ENCODE results near the gene VPS45.
A peak's percentile ranks its signal among the peaks of the same experiment; 100 is the strongest.
"Not testable (repeated sequence)": the region's sequence is repeated elsewhere in the genome, so short reads cannot be mapped to it uniquely, and the experiment has no call there.

The VPS45 gene, protein sequence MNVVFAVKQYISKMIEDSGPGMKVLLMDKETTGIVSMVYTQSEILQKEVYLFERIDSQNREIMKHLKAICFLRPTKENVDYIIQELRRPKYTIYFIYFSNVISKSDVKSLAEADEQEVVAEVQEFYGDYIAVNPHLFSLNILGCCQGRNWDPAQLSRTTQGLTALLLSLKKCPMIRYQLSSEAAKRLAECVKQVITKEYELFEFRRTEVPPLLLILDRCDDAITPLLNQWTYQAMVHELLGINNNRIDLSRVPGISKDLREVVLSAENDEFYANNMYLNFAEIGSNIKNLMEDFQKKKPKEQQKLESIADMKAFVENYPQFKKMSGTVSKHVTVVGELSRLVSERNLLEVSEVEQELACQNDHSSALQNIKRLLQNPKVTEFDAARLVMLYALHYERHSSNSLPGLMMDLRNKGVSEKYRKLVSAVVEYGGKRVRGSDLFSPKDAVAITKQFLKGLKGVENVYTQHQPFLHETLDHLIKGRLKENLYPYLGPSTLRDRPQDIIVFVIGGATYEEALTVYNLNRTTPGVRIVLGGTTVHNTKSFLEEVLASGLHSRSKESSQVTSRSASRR

DNA sequence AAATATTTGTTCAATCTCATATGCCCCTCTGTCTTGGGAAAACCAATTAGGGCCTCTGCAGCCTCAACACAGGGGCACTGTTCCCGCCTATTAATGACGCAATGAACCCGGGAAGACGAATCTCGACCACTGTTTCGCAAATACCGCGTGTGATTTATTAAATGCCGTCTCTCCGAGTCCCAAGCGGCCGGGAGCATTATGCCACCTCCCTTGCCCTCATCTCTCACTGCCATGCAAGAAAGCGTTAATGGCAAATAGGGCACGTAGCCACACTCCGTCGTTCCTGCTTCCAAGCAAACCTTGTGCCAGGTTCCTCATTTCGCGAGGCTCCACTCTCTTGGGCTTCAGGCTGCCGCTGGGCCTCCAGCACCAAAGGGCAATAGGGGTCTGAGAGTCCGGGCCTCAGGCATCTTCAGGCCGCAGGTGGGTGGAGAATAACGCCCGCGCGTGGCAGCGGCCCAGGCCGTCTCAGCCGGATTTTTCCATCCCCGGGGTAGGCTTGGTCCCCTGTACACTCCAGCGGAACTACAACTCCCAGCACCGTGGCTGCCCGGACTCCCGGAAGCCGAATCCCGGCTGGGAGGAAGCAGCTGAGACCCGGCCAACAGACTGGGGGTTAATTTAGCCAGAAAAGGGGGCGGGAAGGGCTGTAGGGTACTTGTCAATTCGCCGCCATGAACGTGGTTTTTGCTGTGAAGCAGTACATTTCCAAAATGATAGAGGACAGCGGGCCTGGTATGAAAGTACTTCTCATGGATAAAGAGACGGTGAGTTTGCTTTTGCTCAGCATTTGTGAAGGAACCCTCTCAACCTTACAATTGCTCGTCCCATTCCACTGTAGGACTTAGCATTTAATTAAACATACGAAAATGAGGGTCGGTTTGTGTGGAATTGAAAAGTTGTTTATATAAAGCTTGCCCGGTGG lies at the start of gene VPS45:
VPS45 (plus strand) TSS at position 593 of the 925 bp plus-strand sequence; CDS start at position 675, 82 bp downstream.
- peak; percentile 59 to 61 for DNase-seq (ENCODE audit: low read depth in 2 of 2)

DNA sequence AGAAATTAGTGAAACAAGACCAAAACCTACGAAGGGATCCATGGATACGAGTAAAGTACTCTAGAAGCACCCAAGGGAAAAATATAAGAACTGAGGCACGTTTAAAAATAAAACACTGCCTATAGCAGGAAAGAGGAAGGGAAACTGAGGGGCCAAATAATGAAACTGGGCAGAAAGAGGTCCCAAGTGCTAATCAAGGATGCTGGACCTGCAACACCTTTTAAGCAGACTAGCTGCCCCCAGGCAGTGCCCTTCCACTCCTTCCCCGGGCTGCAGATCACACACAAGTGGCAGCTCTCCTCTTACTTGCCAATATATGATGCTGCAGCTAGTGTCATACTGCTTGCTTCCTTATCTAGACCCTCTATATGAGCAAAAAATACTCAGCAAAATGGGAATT lies 49.4 kb upstream of the VPS45 start:
- no peak for DNase-seq (ENCODE audit: low read depth in 2 of 2)

DNA sequence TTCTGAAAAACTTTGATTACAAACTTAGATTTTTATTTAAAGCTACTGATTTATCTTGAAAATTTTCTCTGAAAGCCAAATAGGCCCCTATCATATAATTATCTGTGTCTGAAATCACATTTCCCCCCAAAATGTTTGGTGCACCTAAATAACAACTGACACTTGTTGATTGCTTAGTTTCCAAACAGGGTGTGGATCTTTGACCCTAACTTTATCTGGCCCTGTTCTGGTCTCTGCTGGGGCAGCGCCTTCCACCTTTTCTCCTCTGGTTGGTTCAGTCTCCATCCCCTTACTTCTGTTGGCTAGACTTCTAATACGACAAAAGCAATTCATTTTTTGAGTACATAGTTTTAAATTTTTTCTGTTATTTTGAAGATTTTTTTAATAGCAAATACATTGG lies 46.9 kb upstream of the VPS45 start:
- DNase-seq (ENCODE audit: low read depth in 2 of 2) = no peak

DNA sequence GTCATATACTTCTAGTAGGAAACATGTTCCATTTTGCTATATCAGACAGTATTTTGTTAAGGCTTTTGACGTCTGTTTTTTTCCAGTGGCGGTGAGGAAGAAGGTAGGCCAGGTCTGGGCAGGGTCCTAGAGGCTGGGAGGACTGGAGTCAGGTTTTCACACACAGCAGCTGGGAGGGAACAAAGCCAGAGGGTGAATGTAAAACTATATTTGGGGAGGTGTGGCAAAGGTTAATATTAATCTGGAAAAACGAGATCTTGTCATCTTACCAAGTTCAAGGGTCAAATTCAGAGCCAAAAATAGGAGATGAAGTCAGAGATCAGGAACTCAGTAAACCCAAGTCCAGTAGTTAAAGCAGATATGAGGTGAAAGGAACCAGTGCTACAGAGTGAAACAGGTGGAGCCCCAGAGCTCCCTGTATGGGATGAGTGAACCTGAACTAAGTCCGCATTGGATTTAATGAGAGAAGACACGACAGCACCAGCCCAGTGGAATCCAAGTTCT lies 46.3 kb upstream of the VPS45 start:
- no peak for DNase-seq (ENCODE audit: low read depth in 2 of 2)

DNA sequence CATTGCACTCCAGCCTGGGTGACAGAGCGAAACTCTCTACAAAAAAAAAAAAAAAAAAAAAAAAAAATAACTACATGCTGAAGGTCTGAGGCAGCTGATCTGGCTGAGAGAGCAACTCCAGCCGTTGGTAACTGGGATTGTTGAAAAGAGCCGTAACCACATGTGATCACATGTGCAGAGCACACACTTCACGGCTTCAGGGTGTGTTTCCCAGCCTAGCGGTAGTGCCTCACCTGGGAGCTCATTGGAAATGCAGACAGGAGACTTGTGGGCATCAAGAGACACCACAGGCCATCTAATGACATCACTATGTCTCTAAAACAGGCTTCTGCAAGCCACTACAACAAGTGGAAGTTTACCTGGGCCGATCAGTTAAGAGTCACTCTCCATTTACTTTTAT lies 45.2 kb upstream of the VPS45 start:
- no peak for DNase-seq (ENCODE audit: low read depth in 2 of 2)

DNA sequence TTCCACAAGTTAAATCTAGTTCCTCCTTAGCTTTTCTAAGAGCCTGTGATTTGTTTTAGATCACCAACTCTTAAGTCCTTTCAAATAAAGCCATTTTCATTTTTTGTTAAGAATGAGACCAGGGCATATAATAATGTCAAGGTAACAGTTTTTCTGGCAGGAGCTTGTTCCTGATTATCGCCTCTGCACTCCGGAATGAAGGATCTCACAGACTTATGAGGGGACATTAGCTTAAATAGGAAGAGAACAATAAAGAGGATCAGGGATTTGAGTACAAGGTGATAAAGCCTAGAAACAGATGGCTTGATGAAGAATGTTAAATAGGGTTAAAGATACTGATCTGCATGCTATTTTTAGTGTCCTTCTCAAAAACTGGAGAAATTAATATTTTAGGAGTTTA lies 43.4 kb upstream of the VPS45 start:
- no peak for DNase-seq (ENCODE audit: low read depth in 2 of 2)

DNA sequence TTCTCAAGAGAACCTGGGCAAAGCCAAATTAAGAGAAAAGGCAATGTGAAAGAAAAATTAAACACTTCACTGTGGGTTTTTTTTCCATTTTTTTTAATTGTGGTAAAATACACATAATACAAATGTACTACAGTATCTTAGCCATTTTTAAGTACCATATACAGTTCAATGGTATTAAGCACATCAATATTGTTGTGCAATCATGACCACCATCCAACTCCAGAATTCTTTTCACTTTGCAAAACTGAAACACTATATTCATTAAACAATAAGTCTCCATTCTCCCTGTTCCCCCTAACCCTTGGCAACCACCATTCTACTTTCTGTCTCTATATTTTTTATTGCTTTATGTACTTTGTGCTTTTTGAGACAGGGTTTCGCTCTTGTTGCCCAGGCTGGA lies 39.3 kb upstream of the VPS45 start:
- no peak for DNase-seq (ENCODE audit: low read depth in 2 of 2)

DNA sequence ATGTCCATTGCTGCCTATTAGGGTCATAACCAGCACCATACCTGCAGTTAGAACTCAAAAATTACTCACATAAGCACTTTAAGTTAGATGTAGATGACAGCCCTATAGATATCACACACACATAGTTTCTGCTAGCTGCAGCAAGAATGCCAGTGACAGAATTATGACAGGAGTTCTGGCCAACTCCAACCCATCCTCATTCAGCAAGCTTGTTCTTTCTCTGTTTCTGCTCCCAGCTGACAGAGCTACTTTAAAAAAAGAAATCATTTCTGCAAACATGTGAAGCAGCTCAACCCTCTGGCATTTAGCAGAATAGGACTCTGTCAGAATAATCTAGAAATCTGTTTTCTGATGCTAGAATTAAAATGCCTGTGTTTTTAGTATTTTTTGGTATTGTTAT lies 33.2 kb upstream of the VPS45 start:
- no peak for DNase-seq (ENCODE audit: low read depth in 2 of 2)

DNA sequence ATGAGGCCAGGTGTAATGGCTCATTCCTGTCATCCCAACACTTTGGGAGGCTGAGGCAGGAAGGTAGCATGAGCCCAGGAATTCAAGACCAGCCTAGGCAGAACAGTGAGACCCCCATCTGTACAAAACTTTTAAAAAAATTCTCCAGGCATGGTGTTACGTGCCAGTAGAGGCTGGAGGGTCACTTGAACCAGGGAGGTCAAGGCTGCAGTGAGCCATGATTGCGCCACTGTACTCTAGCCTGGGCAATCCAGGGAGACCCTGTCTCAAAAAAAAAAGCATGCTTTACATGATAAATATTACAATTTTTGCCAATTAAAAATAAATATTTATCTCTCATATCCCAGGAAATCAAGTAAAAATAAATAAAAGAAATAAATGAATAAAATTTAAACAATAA lies 17.6 kb upstream of the VPS45 start:
- DNase-seq (ENCODE audit: low read depth in 2 of 2) = no peak

DNA sequence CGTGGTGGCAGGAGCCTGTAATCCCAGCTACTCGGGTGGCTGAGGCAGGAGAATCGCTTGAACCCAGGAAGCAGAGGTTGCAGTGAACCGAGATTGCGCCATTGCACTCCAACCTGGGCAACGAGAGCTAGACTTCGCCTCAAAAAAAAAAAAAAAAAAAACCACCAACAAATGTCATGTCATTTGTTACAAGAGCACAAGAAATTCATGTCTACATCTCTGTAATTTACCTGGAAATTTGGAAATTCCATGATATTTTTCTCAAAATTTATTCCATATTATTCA lies 16.5 kb upstream of the VPS45 start:
- no peak for DNase-seq (ENCODE audit: low read depth in 2 of 2)

DNA sequence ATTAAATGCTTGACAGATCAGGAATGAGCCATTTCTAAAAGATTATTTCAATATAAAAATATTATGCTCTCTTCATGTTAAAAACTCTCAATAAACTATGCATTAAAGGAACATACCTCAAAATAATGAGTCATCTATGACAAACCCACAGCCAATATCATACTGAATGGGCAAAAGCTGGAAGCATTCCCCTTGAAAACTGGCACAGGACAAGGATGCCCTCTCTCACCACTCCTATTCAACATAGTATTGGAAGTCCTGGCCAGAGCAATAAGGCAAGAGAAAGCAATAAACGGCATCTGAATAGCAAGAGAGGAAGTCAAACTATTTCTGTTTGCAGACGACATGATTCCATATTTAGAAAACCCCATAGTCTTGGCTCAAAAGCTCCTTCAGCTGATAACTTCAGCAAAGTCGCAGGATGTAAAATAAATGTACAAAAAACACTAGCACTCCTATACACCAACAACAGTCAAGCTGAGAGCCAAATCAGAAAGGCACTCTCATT lies 15.6 kb upstream of the VPS45 start:
- not testable (repeated sequence) for DNase-seq (ENCODE audit: low read depth in 2 of 2)

DNA sequence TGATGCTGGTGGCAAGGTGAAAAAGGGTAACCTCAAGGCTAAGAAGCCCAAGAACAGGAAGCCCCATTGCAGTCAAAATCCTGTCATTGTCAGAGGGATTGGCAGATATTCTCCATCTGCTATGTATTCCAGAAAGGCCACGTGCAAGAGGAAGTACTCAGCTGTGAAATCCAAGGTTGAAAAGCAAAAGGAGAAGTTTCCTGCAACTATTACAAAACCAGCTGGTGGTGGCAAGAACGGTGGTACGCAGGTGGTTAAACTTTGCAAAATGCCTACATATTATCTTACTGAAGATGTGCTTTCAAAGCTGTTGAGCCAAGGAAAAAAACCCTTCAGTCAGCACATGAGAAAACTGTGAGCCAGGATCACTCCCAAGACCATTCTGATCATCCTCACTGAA lies 13.7 kb upstream of the VPS45 start:
- DNase-seq (ENCODE audit: low read depth in 2 of 2) = no peak

DNA sequence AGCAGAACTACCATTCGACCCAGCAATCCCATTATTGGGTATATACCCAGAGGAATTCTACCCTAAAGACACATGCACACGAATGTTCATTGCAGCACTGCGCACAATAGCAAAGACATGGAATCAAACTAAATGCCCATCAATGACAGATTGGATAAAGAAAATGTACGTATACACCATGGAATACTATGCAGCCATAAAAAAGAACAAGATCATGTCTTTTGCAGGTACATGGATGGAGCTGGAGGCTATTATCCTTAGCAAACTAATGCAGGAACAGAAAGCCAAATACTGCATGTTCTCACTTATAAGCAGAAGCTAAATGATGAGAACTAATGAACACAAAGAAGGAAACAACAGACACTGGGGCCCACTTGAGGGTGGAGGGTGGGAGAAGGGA lies 12.1 kb upstream of the VPS45 start:
- DNase-seq (ENCODE audit: low read depth in 2 of 2) = not testable (repeated sequence)

DNA sequence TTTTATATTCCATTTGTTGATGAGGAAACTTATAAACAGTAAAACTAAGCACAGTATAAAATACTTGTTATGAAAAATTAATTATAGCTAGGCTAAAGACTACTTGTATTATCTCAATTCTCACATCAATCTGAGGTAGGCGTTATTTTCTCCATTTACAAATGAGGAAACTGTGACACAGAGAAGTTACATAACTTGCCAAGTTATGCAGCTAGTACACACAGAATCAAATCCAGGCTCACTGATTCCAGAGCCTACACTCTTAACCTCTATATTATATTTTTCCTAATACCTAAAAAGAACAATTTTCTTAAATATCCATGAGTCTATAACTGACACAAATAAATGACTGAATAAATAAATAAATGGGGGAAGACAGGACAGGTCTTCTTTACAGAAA lies 11.2 kb upstream of the VPS45 start:
- DNase-seq (ENCODE audit: low read depth in 2 of 2) = no peak

DNA sequence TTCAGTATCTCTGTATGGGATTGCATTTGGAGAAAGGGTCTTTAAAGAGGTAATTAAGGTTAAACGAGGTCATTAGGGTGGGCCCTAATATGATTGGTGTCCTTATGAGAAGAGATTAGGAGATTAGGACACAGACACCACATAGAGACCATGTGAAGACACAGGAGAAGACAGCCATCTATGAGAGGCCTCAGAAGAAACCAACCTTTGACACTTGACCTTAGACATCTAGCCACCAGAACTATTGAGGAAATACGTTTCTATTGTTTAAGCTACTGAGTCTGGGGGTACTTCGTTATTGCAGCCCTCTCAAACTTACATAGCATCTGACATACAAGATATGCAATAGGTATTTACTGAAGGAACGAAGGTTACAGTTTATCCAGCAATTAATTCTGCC lies 7.3 kb upstream of the VPS45 start:
- no peak for DNase-seq (ENCODE audit: low read depth in 2 of 2)

DNA sequence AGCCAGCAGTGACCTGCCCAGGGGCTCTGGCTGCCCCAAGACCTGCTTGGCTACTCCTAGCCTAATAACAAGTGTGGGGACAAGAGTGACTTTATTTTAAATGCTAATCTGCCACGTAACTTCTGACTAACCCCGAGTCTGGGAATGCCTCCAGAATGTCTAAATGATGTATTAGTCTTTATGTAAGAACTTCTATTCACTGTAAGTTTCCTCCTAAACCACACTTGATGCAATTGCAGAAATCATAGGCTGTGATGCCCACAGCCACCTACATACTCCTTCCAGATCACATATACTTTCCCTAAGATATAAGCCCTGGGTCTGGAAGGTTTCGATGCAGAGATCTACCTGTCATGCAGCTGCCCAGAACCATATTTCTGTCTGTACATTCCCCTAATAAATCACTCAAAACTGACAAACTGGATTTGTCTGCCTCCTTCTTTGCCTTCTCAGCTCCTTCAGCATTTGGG lies 5.9 kb upstream of the VPS45 start:
- no peak for DNase-seq (ENCODE audit: low read depth in 2 of 2)

DNA sequence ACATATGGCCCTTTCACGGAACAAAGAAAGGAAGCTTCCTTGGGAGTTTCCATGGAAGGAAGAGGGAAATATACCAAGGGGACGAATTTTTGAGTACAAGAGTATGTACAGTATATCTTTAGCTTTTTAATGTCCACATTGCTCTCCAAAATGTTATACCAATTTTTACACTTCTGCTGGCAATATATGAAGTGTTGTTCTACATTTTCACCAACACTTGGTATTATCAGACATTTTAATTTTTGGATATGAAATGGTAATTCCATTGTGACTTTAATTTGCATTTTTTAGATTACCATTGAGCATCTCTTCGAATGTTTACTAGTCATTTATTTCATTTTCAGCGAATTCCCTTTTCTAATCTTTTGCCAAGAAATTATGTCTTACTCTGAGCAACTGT lies 5.5 kb upstream of the VPS45 start:
- no peak for DNase-seq (ENCODE audit: low read depth in 2 of 2)

DNA sequence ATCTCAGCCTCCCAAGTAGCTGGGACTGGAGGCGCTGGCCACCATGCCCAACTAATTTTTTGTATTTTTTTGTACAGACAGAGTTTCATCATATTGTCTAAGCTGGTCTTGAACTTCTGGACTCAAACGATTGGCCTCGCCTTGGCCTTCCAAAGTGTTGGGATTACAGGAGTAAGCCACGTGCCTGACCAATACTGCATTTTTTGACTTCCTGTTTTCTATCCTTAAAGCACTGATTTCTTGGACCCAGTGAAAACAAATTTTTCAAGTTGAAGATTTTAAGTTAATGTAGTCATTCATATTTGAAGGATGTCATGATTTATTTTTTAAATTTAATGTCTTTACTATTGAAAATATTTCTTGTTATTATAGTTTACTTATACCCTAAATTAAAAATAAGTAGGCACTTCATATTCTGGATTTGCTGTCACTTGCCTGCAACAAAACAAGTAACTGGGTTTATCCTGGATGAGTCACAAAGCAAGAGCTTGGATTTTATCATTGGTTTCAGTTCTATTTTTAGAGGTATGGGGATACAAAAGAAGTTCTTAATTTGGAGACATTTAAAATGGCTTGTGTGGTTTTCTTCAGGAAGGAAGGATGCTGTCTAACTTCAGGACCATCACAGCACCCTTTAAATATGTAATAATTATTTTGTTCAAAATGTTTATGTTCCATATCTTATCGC lies 2.2 kb upstream of the VPS45 start:
- no peak for DNase-seq (ENCODE audit: low read depth in 2 of 2)

DNA sequence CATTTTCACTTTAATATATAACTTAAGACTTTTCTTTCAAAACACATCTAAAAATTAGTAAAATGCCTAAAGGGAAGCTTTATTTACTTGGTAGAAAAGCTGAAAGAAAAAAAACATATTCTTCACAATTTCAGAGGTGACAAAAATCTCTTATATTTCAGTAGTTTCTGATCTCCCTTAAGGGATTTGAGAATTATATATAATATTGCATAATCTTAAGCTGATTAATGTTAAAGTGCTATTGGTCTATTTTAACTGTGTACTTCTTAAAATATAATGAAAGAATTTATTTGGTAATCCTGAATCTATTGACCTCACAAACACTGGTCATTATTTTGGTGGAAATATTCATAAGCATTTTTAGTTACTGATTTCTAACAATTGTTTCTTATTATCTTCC lies 1.2 kb upstream of the VPS45 start:
- DNase-seq (ENCODE audit: low read depth in 2 of 2) = no peak

DNA sequence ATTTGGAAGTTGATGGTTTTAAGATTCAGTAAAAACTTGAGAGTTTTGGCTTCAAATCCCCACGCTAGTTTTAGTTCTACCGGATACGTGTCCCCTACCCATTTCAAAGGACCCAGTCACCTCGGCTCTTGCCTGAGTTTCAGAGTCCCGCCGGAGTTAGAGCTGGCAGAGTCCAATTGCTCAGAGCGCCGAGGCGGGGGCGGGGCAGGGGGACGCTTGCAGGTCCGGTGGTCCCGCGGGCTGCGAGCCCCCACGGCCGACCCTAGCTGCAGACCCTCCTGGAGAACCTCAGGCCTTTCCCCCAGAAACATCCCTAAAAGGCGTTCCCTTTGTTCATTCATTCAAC lies 765 bp upstream of the VPS45 start:
- DNase-seq (ENCODE audit: low read depth in 2 of 2) = peak in 1 of 2 donors; percentile 1

DNA sequence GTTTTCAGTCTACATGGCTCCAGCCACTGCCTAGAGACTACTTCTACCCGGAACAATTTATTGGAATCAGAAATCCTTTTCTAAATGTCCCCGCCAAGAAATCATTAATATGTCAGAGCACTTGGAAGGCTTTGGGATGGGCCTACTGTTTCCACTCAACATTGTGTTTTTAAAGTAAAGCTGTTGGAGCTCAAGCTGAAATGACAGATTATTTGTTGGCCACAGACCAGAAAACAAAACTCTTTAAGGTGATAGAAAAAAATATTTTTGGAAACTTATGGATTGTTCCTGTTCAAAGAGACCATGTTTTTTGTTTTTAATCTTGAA lies 496 bp downstream of the VPS45 start:
- no peak for DNase-seq (ENCODE audit: low read depth in 2 of 2)

DNA sequence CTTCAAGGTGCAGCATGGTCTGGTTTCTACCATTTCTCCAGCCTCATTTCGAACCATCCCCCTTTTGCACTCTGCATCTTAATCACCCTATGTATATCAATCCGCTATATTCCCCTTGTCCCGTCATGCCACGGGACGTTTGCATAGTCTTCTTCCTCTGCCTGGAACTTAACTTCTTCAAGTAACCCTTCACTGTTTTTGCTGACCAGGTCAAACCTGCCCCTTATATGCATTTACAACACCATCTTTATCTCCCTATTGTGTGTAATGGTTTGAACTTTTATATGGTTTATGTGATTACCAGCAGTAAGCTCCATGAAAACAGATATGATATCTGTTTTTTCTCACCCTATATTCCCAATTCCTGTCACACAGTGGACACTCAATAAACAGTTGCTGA lies 2.3 kb downstream of the VPS45 start:
- no peak for DNase-seq (ENCODE audit: low read depth in 2 of 2)

Data from stimulated activated CD8-positive, alpha-beta memory T cell treated with anti-CD3 and anti-CD28 coated beads, Interleukin-7, amount 100 ng/mL, for 1 hour (primary cell).